Lung (tissue), 12 donors: ENCODE measurements around the gene ATP5MC2. TPM values are rescaled to one million over a fixed set of nuclear protein-coding genes. Genes with fewer than 3 reads are reported as not detected.
A peak's percentile ranks its signal among the peaks of the same experiment; 100 is the strongest.

Experiments used
- ATAC-seq: fragments of 200-7000 bp; cut with Tn5 transposase; one replicate; pipeline ENCODE4 v1.9.1; 2020; ENCODE audit warnings: moderate number of reproducible peaks; ENCODE audit not compliant: insufficient read depth, low FRiP score
- DNase-seq, 3 donors: peaks; one replicate each; pipeline ENCODE4 v3.0.0-alpha.2; 2013 to 2017
- H3K27ac ChIP-seq, 2 donors: one replicate each; pipeline ENCODE4 v1.5.1; 2013; ENCODE audit warnings: mild to moderate bottlenecking in 2 of 2, moderate library complexity in 2 of 2, control low read depth in 1 of 2, inconsistent platforms in 1 of 2, low read depth in 1 of 2, low read length in 1 of 2
- H3K27me3 ChIP-seq, 3 donors: one replicate each; pipeline ENCODE4 v1.5.1; 2013; ENCODE audit warnings: low read length in 2 of 3; ENCODE audit not compliant: control insufficient read depth in 3 of 3, insufficient read depth in 3 of 3
- H3K36me3 ChIP-seq, 4 donors: one replicate each; pipeline ENCODE4 v1.5.1; 2013; ENCODE audit warnings: low read length in 4 of 4, mild to moderate bottlenecking in 1 of 4, moderate library complexity in 1 of 4; ENCODE audit not compliant: control insufficient read depth in 4 of 4, insufficient read depth in 4 of 4
- H3K4me1 ChIP-seq, 5 donors: one replicate each; pipeline ENCODE4 v1.5.1; 2013; ENCODE audit warnings: low read length in 5 of 5, mild to moderate bottlenecking in 2 of 5, moderate library complexity in 1 of 5; ENCODE audit not compliant: control insufficient read depth in 5 of 5, insufficient read depth in 5 of 5
- H3K4me3 ChIP-seq: one replicate; pipeline ENCODE4 v1.5.1; 2013; ENCODE audit warnings: mild to moderate bottlenecking, control low read depth, moderate library complexity
- H3K9ac ChIP-seq, 2 donors: one replicate each; pipeline ENCODE4 v1.5.1; 2013; ENCODE audit warnings: low read length in 2 of 2, control low read depth in 1 of 2; ENCODE audit not compliant: insufficient read depth in 1 of 2
- H3K9me3 ChIP-seq, 4 donors: one replicate each; pipeline ENCODE4 v1.5.1; 2013; ENCODE audit warnings: low read length in 3 of 4, mild to moderate bottlenecking in 1 of 4, moderate library complexity in 1 of 4; ENCODE audit not compliant: control insufficient read depth in 4 of 4, insufficient read depth in 3 of 4
- CTCF ChIP-seq: IDR thresholded peaks from 2 replicates; pipeline ENCODE4 v1.5.1; 2012; ENCODE audit warnings: mild to moderate bottlenecking; ENCODE audit errors: control extremely low read depth, extremely low read depth
- WGBS, 2 donors: extraction: QIAGEN DNeasy Blood & Tissue Kit; methylation state at CpG; one replicate each; pipeline ENCODE4 v1.1.7; 2013; 5-methylcytosine and 5-hydroxymethylcytosine counted together
- polyA plus RNA-seq, 2 donors: library from polyadenylated mRNA; stranded (reverse); fragments of 200-250 nt; gene quantifications; one replicate each; pipeline ENCODE4 v1.2.1, GENCODE V29; 2013
- total RNA-seq, 2 donors: library from RNA; depleted of rRNA in 1 of 2; stranded (reverse); fragments of >200 nt in 1 of 2; gene quantifications; one replicate each; pipeline ENCODE4 v1.2.1, GENCODE V29; 2014 to 2021
- donor health status: control.
- donor health status: control.
- donor health status: Bipolar disorder and iron deficiency.
- donor health status: healthy.
- donor health status: DM: yes; HTN: yes; CAD: no.

The ATP5MC2 gene
- total and polyA plus RNA-seq, 4 donors = 143 to 582 (median 320) TPM

GRCh38 chr12:53696285-53696654 lies 20.4 kb upstream of the ATP5MC2 start:
- H3K4me1 ChIP-seq = peaks cover 0 to 19% (median 3%) of the 10 kb centered on the region in 5 donors
- DNase-seq (peak; percentile 71 to 91 (median 84)), ATAC-seq (peak; percentile 73)
- no peak overlapping the region for H3K4me3 ChIP-seq
- H3K27me3 ChIP-seq = peaks cover 3 to 74% (median 63%) of the 10 kb centered on the region in 3 donors
- no peak for TF ChIP-seq CTCF
- WGBS, 2 donors = 2 to 3% methylated on average over 11 of the region's 11 CpGs
- no peaks in the 10 kb centered on the region for H3K36me3 ChIP-seq
- no peak overlapping the region for H3K27ac ChIP-seq
- H3K9ac ChIP-seq = no peak overlapping the region
- no peaks in the 10 kb centered on the region for H3K9me3 ChIP-seq

GRCh38 chr12:53695152-53696145 lies 19.6 kb upstream of the ATP5MC2 start:
- Histone ChIP-seq H3K4me1 (peaks cover 0 to 19% (median 3%) of the 10 kb centered on the region in 5 donors), H3K9ac (no peak overlapping the region), H3K4me3 (no peak overlapping the region), H3K27me3 (peaks cover 3 to 73% (median 63%) of the 10 kb centered on the region in 3 donors), H3K9me3 (no peaks in the 10 kb centered on the region), H3K36me3 (no peaks in the 10 kb centered on the region), H3K27ac (no peak overlapping the region)
- peak; percentile 42 for ATAC-seq
- TF ChIP-seq CTCF = no peak
- DNase-seq = peak; percentile 30 to 44 (median 40)
- 3 to 5% methylated on average over 50 to 57 of the region's 57 CpGs for WGBS, 2 donors

DNA sequence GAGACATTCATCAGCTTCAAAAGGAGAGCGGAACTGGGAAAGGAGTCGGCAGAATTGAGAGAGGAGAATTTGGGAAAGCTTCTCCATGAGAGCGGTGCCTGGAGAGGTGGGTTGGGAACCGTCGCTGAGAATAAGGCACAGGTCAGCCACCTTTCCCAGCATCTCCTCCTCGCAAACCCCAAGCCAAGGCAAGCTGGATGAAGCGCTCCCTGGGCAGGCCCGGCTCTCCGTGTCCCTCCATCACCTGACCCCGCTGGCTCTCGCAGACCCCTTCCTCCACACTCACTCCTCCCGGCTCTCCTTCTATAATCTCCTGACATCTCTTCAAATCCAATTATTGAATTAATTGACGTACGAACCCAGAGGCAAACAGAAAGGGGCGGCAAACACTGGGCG lies 18.9 kb upstream of the ATP5MC2 start:
- WGBS, 2 donors = 18 to 44% methylated on average over 16 of the region's 16 CpGs
- DNase-seq = no peak
- H3K9ac ChIP-seq = no peak overlapping the region

More for the DNA sequence above, 18.9 kb upstream of the ATP5MC2 start:
- Histone ChIP-seq H3K27me3 (peaks cover 3 to 68% (median 58%) of the 10 kb centered on the region in 3 donors), H3K27ac (no peak overlapping the region), H3K36me3 (no peaks in the 10 kb centered on the region), H3K9me3 (no peaks in the 10 kb centered on the region), H3K4me1 (peaks cover 0 to 19% (median 3%) of the 10 kb centered on the region in 5 donors), H3K4me3 (no peak overlapping the region)
- no peak for TF ChIP-seq CTCF
- ATAC-seq = no peak
